Hepatocyte (in vitro differentiated cells): Measurements from ENCODE around the gene MALAT1. TPM values are rescaled to one million over a fixed set of nuclear protein-coding genes. Genes with fewer than 3 reads are reported as not detected.

Experiments used
- DNase-seq: peaks from one replicate; pipeline ENCODE4 v3.0.0-alpha.2; 2016; ENCODE audit warnings: low spot score
- H2AFZ ChIP-seq: fragments of 200-600 bp; sonication (generic); 2 replicates; pipeline ENCODE4 v1.6.0; 2016; ENCODE audit warnings: antibody characterized with exemption, mild to moderate bottlenecking
- H3K27ac ChIP-seq: fragments of 200-600 bp; sonication (generic); 2 replicates; pipeline ENCODE4 v1.5.1; 2016; ENCODE audit warnings: mild to moderate bottlenecking
- H3K27me3 ChIP-seq: fragments of 200-600 bp; sonication (generic); 2 replicates; pipeline ENCODE4 v1.6.1; 2016
- H3K36me3 ChIP-seq: fragments of 200-600 bp; sonication (generic); replicated peaks from 2 replicates; pipeline ENCODE4 v1.5.1; 2016; ENCODE audit warnings: low read depth; ENCODE audit not compliant: insufficient read depth
- H3K4me1 ChIP-seq: fragments of 200-600 bp; sonication (generic); 2 replicates; pipeline ENCODE4 v1.5.1; 2016; ENCODE audit warnings: mild to moderate bottlenecking, moderate library complexity; ENCODE audit not compliant: insufficient read depth
- H3K4me2 ChIP-seq: fragments of 200-600 bp; sonication (generic); 2 replicates; pipeline ENCODE4 v1.6.0; 2016
- H3K4me3 ChIP-seq: fragments of 200-600 bp; sonication (generic); 2 replicates; pipeline ENCODE4 v1.5.1; 2016; ENCODE audit warnings: mild to moderate bottlenecking
- H3K79me2 ChIP-seq: fragments of 200-600 bp; sonication (generic); 2 replicates; pipeline ENCODE4 v1.6.0; 2017; ENCODE audit warnings: mild to moderate bottlenecking
- H3K9me2 ChIP-seq: fragments of 200-600 bp; sonication (generic); replicated peaks from 2 replicates; pipeline ENCODE4 v1.6.0; 2017; ENCODE audit warnings: mild to moderate bottlenecking; ENCODE audit not compliant: insufficient read depth
- H3K9me3 ChIP-seq: fragments of 200-600 bp; sonication (generic); 2 replicates; pipeline ENCODE4 v1.5.1; 2016; ENCODE audit warnings: low read depth, mild to moderate bottlenecking
- H4K20me1 ChIP-seq: fragments of 200-600 bp; sonication (generic); 2 replicates; pipeline ENCODE4 v1.6.0; 2016; ENCODE audit warnings: mild to moderate bottlenecking; ENCODE audit not compliant: insufficient read depth, poor library complexity, severe bottlenecking
- CTCF ChIP-seq: fragments of 200-600 bp; sonication (generic); IDR thresholded peaks from 2 replicates; pipeline ENCODE4 v1.5.1; 2016; ENCODE audit warnings: antibody characterized with exemption, mild to moderate bottlenecking; ENCODE audit not compliant: poor library complexity
- EZH2 ChIP-seq: fragments of 200-600 bp; sonication (generic); IDR thresholded peaks from 2 replicates; pipeline ENCODE4 v1.6.1; 2016; ENCODE audit warnings: antibody characterized with exemption, mild to moderate bottlenecking, borderline replicate concordance
- EZH2phosphoT487 ChIP-seq: fragments of 200-600 bp; sonication (generic); IDR thresholded peaks from one replicate; pipeline ENCODE4 v1.6.1; 2018; ENCODE audit warnings: antibody characterized with exemption, mild to moderate bottlenecking, low read depth, moderate library complexity; ENCODE audit not compliant: unreplicated experiment, severe bottlenecking
- WGBS: methylation state at CpG from one replicate; pipeline ENCODE4 v1.1.6; 2016; ENCODE audit warnings: low lambda C conversion rate; ENCODE audit errors: missing lambda C conversion rate; 5-methylcytosine and 5-hydroxymethylcytosine counted together
- polyA plus RNA-seq: library from polyadenylated mRNA; unstranded; fragments of >200 nt; fragmentation: Nextera tagmentation; extraction: Ambion mirVana; gene quantifications from 2 replicates; pipeline ENCODE4 v1.2.1, GENCODE V29; 2016
- total RNA-seq: library from RNA; depleted of rRNA; stranded (reverse); fragments of >200 nt; gene quantifications from 2 replicates; pipeline ENCODE4 v1.2.3, GENCODE V29; 2014

MALAT1 gene
- total and polyA plus RNA-seq, 2 experiments from 2014 or later: 8,000 to 16,690 TPM

- Histone ChIP-seq H4K20me1 (no peaks in the 10 kb centered on the region), H3K27me3 (no peaks in the 10 kb centered on the region), H3K4me1 (peaks cover 95% of the 10 kb centered on the region), H3K79me2 (peaks cover 47% of the 10 kb centered on the region), H3K27ac (peak overlapping the region; percentile 96), H3K4me2 (peak overlapping the region; percentile 67), H2AFZ (no peak overlapping the region), H3K36me3 (no peaks in the 10 kb centered on the region), H3K4me3 (no peak overlapping the region), H3K9me3 (no peaks in the 10 kb centered on the region), H3K9me2 (no peaks in the 10 kb centered on the region)
- peak; percentile 67 for DNase-seq
- TF ChIP-seq CTCF: no peak
- no peak for TF ChIP-seq EZH2phosphoT487
- no peak for TF ChIP-seq EZH2
- 27% methylated on average over 8 of the region's 8 CpGs for WGBS
These were observed 9.0 kb upstream of the MALAT1 start for GRCh38 chr11:65489706-65490320.

- no peak for DNase-seq
- Histone ChIP-seq H3K4me2 (peak overlapping the region; percentile 54), H4K20me1 (no peaks in the 10 kb centered on the region), H3K27ac (peak overlapping the region; percentile 96), H2AFZ (no peak overlapping the region), H3K9me2 (no peaks in the 10 kb centered on the region), H3K9me3 (no peaks in the 10 kb centered on the region), H3K27me3 (no peaks in the 10 kb centered on the region), H3K36me3 (no peaks in the 10 kb centered on the region), H3K4me1 (peaks cover 93% of the 10 kb centered on the region), H3K4me3 (no peak overlapping the region), H3K79me2 (peaks cover 55% of the 10 kb centered on the region)
- 82% methylated on average over 3 of the region's 3 CpGs for WGBS
- TF ChIP-seq EZH2 (no peak), CTCF (no peak), EZH2phosphoT487 (no peak)
These were observed 7.7 kb upstream of the MALAT1 start for GRCh38 chr11:65491163-65491465.

- 46% methylated on average over 17 of the region's 17 CpGs for WGBS
- Histone ChIP-seq H3K4me2 (peak overlapping the region; percentile 54), H3K4me3 (no peak overlapping the region), H3K4me1 (peaks cover 93% of the 10 kb centered on the region), H3K27ac (peak overlapping the region; percentile 96), H3K9me2 (no peaks in the 10 kb centered on the region), H3K27me3 (no peaks in the 10 kb centered on the region), H3K9me3 (no peaks in the 10 kb centered on the region), H3K36me3 (no peaks in the 10 kb centered on the region), H3K79me2 (peaks cover 55% of the 10 kb centered on the region), H4K20me1 (no peaks in the 10 kb centered on the region), H2AFZ (no peak overlapping the region)
- no peak for TF ChIP-seq EZH2phosphoT487
- no peak for TF ChIP-seq EZH2
- no peak for TF ChIP-seq CTCF
- peak; percentile 90 for DNase-seq
These were observed 7.0 kb upstream of the MALAT1 start for GRCh38 chr11:65491614-65492386.
